HG03097 (cell line): ENCODE data around the gene CHMP4A.
"Not testable (repeated sequence)": the region's sequence is repeated elsewhere in the genome, so short reads cannot be mapped to it uniquely, and the experiment has no call there.

Experiments
- ATAC-seq: cut with Tn5 transposase; IDR thresholded peaks from one replicate; pipeline ENCODE4 v1.9.1; 2021; ENCODE audit not compliant: unreplicated experiment, low FRiP score

CHMP4A gene

GRCh38 chr14:24228902-24229301 lies 15.6 kb upstream of the CHMP4A start:
- ATAC-seq: no peak

DNA sequence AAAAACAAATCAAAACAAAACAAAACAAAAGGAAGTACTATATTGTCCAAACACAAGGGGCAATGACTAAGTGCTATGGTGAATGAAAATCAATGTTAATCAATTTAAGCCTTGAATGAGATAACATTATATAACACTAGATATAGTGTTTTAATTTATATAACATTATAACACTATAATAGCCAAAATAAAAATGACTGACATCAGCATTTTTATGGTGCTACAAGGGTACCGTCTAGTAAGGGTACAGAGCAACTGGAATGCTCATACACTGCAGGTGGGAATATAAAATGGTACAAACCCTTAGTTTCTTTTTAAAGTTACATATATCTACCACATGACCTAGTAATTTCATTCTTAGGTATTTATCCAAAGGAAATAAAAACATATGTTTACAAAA lies 13.2 kb upstream of the CHMP4A start:
- no peak for ATAC-seq

GRCh38 chr14:24224618-24225071 lies 11.4 kb upstream of the CHMP4A start:
- no peak for ATAC-seq

- not testable (repeated sequence) for ATAC-seq
Measured at GRCh38 chr14:24222987-24223386, 9.7 kb upstream of the CHMP4A start.

DNA sequence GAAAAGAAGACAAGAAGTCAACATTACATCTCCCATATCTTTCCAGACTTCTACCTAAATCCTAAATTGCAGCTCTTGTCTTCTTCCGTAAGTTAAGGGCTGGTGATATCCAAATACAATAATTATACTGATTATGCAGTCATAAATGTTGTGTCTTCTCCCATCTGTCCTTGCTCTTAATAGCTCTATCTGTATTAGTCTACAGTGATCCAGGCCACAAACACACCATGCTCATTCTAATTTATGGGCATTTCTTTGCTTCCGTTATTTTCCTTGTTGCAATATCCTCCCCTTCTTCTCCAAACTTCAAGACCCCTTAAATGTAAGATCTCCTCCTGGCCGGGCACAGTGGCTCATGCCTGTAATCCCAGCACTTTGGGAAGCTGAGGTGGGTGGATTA lies 6.2 kb upstream of the CHMP4A start:
- no peak for ATAC-seq

DNA sequence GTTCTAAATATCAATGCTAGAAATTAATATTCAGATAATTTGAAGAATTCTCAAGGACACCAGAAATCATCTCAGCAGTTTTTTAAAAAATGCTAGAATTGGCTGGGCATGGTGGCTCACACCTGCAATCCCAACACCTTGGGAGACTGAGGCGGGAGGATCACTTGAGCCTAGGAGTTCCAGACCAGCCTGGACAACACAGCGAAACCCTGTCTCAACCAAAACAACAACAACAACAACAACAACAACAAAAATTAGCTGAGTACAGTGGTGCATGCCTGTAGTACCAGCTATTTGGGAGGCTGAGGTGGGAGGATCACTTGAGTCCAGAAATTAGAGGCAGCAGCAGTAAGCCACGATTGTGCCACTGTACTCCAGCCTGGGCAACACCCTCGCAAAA lies 5.8 kb upstream of the CHMP4A start:
- no peak for ATAC-seq

- not testable (repeated sequence) for ATAC-seq
Measured at GRCh38 chr14:24216876-24217275, 3.6 kb upstream of the CHMP4A start.

DNA sequence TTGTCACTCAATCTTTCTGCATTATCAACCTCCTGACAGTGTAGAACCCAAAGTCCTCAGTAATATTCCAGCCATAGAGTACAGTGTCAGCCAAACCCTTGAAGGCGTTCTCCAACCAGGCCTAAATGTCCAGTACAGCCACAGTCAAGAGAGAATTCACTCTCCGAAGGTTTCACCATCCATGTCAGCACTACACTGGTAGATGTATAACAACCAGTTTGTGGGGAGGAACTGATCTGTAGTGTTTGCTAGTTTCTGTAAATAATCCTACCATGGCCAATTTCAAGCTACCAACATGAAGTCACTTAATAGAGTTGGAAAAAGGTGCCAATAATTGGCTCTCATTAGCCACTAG lies 3.0 kb upstream of the CHMP4A start:
- ATAC-seq: no peak

DNA sequence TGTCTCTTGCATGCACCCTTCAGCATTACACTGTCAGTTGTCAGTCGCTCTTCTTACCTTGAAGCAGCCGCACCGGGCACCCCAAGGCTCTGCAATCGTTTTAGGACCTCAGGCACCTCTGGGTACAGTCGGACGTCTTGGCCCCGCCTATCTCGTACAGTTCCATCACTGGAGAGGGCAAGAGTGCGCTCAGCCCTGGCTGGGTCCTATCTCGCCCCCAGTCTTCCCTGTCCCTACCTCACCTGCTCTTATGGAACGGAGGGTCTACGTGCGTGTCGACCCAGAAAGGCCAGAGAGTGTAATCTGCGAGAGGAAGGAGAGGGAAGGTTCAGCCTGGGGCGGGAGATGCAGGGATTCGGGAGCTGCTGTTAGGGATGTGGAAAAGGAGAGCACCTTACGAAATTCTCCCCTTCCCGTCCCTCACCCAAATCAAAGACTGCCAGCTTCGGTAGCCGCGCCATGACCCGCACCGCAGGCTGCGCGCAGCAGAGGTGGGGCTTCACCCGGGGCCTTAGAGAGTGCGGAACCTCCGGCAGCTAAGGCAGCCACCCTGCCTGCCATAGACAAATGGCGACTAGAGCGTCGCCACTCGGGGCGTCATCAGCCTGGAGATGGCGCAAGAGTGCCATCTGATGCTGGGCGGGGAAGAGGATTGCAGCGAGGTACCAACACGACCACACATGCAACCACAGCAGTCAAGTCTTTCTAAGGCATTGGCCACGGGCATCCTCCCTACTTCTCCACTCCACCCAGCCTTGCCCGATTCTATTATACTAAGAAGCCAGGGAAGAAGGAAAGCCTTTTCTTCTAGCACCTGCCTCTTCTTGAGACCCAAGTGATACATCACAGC lies 2.4 kb upstream of the CHMP4A start, which contains the start of gene MDP1:
MDP1 (minus strand) TSS at position 572 of the 850 bp plus-strand sequence; CDS start at position 461, 111 bp downstream.
- ATAC-seq: peak; percentile 66

- no peak for ATAC-seq
Measured at GRCh38 chr14:24213866-24214662, 776 bp upstream of the CHMP4A start.

- ATAC-seq: no peak
Measured at GRCh38 chr14:24211311-24211710, 2.0 kb downstream of the CHMP4A start.

DNA sequence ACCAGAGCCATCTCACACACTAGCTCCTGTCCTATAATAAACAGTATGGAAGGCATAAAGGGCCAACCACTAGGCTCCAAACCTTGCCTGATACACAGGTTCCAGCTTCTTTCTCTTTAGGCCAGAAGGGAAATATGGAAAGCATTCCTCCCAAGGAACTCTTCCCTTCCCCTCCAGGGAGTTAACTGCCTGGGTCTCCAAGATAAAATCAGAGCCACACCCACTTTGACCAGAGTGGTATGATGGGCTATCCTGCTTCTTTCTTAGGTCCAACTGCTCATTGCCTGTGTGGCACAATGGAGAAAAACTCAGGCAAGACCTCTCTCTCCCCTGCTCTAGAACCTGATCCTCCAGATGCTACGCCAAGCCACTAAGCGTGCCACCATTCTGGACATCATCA lies 5.7 kb downstream of the CHMP4A start:
- no peak for ATAC-seq

DNA sequence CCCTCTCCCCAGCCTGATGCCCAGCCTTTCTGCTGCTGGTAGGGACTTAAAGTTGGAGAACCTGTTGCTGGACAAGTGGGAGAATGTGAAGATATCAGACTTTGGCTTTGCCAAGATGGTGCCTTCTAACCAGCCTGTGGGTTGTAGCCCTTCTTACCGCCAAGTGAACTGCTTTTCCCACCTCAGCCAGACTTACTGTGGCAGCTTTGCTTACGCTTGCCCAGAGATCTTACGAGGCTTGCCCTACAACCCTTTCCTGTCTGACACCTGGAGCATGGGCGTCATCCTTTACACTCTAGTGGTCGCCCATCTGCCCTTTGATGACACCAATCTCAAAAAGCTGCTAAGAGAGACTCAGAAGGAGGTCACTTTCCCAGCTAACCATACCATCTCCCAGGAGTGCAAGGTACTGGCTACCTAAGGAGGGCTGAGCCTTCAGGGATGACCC lies 6.2 kb downstream of the CHMP4A start:
- no peak for ATAC-seq

DNA sequence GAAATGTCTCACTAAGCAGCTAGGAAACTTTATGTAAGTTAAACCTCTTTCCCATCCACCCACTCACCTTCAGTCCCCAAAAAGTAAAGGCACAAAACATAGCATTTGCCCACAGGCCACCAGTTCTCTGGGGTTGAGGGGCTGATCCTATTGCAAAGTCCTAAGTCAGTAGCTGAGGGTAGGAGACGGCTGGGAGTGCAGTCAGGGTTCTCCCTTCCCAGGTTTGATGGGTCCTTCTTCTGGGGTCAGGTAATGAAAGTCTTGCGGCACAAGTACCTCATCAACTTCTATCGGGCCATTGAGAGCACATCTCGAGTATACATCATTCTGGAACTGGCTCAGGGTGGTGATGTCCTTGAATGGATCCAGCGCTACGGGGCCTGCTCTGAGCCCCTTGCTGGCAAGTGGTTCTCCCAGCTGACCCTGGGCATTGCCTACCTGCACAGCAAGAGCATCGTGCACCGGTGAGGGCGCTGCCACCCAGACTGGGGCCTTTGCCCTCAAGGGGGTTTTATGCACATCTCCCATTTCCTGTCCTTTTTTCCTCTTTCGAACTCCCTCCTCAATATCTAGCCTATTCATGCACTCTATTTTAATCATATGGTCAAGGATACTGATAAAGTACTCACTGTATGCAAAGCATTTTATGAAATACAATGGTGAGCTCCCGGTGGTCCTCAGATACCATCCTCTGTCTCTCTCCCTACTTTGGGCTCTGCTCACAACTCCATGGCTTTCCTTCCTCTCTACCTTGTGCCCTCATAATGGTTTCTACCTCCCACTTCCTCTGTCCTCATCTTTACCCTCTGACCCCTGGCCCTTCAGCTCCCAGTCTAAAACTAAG lies 6.8 kb downstream of the CHMP4A start:
- ATAC-seq: no peak

DNA sequence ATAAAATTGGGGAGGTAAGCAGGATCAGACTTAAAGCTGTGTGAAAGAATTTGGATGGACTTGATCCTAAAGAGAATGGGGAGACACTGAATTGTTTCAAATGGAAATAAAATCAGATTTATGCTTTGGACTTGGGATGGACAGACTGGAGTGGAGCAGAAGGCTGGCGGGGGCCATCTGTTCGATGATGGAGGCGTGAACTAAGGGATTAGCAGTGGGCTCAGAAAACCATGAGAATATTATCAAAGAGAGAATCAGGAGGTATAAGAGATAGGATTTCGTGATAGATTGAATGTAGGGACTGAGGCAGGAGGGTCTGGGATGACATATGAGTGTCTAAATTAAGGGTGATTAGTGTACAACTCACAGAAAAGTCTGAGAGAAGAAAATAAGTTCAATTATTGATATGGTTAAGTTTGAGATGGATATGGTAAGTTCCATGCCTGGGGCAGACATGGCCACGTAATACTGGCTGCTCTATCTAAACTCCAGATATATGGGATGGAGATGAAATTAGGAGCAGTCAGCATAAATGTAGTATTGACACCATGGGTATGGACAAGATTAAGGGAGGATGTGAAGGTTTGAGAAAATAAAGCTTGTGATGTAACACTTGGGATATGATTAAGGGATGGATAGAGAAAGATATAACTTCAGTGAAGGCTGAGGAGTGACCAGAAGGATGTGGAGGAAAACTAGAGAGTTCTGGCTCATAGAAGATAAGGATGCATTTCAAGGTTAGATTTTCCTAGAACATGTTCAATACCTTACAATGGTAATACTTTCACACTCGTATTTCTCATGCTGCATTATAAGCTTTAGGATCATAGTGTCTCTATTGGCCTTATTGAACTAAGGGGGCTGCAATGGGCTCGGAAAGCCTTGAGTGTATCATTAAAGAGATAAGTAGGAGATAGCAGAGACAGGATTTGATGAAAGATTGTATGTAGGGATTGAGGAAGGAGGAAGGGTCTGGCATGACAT lies 8.8 kb downstream of the CHMP4A start:
- no peak for ATAC-seq

GRCh38 chr14:24203249-24203886 lies 9.9 kb downstream of the CHMP4A start:
- ATAC-seq: not testable (repeated sequence)

GRCh38 chr14:24202538-24202937 lies 10.8 kb downstream of the CHMP4A start:
- not testable (repeated sequence) for ATAC-seq

DNA sequence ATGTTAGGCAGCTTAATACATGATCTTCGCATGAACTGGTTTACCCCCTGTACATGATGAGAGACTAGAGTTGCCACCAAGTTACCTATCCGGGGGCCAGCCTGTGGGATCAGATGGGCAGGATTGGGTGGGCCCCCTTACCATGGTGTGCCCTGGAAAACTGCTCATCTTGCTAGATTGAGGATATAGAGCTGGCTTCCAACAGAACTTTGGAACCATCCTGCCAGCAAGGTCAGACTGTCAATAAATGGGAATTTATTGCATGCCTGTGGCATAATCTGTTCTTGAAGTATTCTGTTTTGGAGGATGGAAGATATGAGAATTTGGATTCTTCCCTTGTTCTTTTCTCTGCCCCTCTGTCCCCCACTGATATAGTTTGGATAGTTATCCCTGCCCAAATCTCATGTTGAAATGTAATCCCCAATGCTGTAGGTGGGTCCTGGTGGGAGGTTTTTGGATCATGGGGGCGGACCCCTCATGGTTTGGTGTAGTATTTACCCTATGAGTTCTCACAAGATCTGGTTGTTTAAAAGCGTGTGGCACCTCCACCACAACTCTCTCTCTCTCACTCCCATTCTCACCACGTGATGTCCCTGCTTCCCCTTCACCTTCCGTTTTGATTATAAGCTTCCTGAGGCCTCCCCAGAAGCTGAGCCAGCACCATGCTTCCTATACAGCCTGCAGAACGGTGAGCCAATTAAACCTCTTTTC lies 14.3 kb downstream of the CHMP4A start:
- ATAC-seq: no peak
